DOHH2 (cell line): ENCODE measurements around the gene TUBA8.

Source experiments
- H3F3A ChIP-seq: fragments of 200-600 bp; sonication (generic), shearing (Covaris generic); 2 replicates; pipeline ENCODE4 v1.6.0; 2016; ENCODE audit warnings: antibody characterized with exemption, mild to moderate bottlenecking; ENCODE audit not compliant: control insufficient read depth, insufficient read depth
- H3K27ac ChIP-seq: fragments of 200-600 bp; sonication (generic); 2 replicates; pipeline ENCODE4 v1.5.1; 2014; ENCODE audit warnings: low read depth, mild to moderate bottlenecking, low read length, moderate library complexity
- H3K27me3 ChIP-seq: fragments of 200-600 bp; sonication (generic); 2 replicates; pipeline ENCODE4 v1.6.1; 2014; ENCODE audit warnings: mild to moderate bottlenecking, low read length, mixed read lengths; ENCODE audit not compliant: control insufficient read depth
- H3K36me3 ChIP-seq: fragments of 200-600 bp; sonication (generic); 2 replicates; pipeline ENCODE4 v1.6.1; 2014; ENCODE audit warnings: mild to moderate bottlenecking, low read length, moderate library complexity, mixed read lengths; ENCODE audit not compliant: control insufficient read depth
- H3K4me1 ChIP-seq: fragments of 200-600 bp; sonication (generic); 2 replicates; pipeline ENCODE4 v1.6.1; 2014; ENCODE audit warnings: mild to moderate bottlenecking, low read length, mixed read lengths; ENCODE audit not compliant: control insufficient read depth
- H3K4me2 ChIP-seq: fragments of 200-600 bp; sonication (generic); 2 replicates; pipeline ENCODE4 v1.6.0; 2014; ENCODE audit warnings: mild to moderate bottlenecking, low read length, moderate library complexity
- H3K4me3 ChIP-seq: fragments of 200-600 bp; sonication (generic); 2 replicates; pipeline ENCODE4 v1.5.1; 2014; ENCODE audit warnings: mild to moderate bottlenecking, low read length, mixed read lengths
- H3K79me2 ChIP-seq: fragments of 200-600 bp; sonication (generic); 2 replicates; pipeline ENCODE4 v1.6.1; 2014; ENCODE audit warnings: mild to moderate bottlenecking, low read length, mixed read lengths; ENCODE audit not compliant: control insufficient read depth
- H3K9me2 ChIP-seq: fragments of 200-600 bp; sonication (generic); replicated peaks from 2 replicates; pipeline ENCODE4 v1.6.1; 2014; ENCODE audit warnings: mild to moderate bottlenecking, low read length, mixed read lengths; ENCODE audit not compliant: control insufficient read depth
- H3K9me3 ChIP-seq: fragments of 200-600 bp; sonication (generic); 2 replicates; pipeline ENCODE4 v1.6.1; 2014; ENCODE audit warnings: antibody characterized with exemption, low read length, mixed read lengths; ENCODE audit not compliant: control insufficient read depth, insufficient read depth
- H4K20me1 ChIP-seq: fragments of 200-600 bp; sonication (generic); 2 replicates; pipeline ENCODE4 v1.6.0; 2014; ENCODE audit warnings: low read depth, mild to moderate bottlenecking, antibody characterized with exemption, low read length, moderate library complexity; ENCODE audit not compliant: control insufficient read depth, insufficient read depth
- CTCF ChIP-seq: fragments of 200-600 bp; sonication (generic); IDR thresholded peaks from one replicate; pipeline ENCODE4 v1.5.1; 2014; ENCODE audit warnings: antibody characterized with exemption, mild to moderate bottlenecking, low read depth, low read length; ENCODE audit not compliant: poor library complexity, severe bottlenecking
- EZH2phosphoT487 ChIP-seq: fragments of 200-600 bp; sonication (generic); IDR thresholded peaks from 2 replicates; pipeline ENCODE4 v1.6.1; 2017; ENCODE audit warnings: borderline replicate concordance, mild to moderate bottlenecking, antibody characterized with exemption, low read length, moderate library complexity, mixed read lengths

Gene TUBA8

GRCh38 chr22:18114976-18115652 lies 4.5 kb downstream of the TUBA8 start:
- H3K36me3 ChIP-seq, result no peaks in the 10 kb centered on the region
- H3K4me1 ChIP-seq, result peaks cover 42% of the 10 kb centered on the region
- no peak overlapping the region for H3K4me2 ChIP-seq
- peaks cover 10% of the 10 kb centered on the region for H3F3A ChIP-seq
- no peak overlapping the region for H3K27ac ChIP-seq
- TF ChIP-seq CTCF (no peak), EZH2phosphoT487 (no peak)
- H3K79me2 ChIP-seq, result no peaks in the 10 kb centered on the region
- H3K4me3 ChIP-seq, result no peak overlapping the region
- H3K9me2 ChIP-seq, result no peaks in the 10 kb centered on the region
- no peaks in the 10 kb centered on the region for H3K27me3 ChIP-seq
- H3K9me3 ChIP-seq, result no peaks in the 10 kb centered on the region
- no peaks in the 10 kb centered on the region for H4K20me1 ChIP-seq

- no peaks in the 10 kb centered on the region for H3K9me3 ChIP-seq
- H3K9me2 ChIP-seq, result no peaks in the 10 kb centered on the region
- H3K27me3 ChIP-seq, result no peaks in the 10 kb centered on the region
- H3K4me3 ChIP-seq, result no peak overlapping the region
- TF ChIP-seq CTCF (no peak), EZH2phosphoT487 (no peak)
- no peaks in the 10 kb centered on the region for H3K36me3 ChIP-seq
- H3F3A ChIP-seq, result peaks cover 10% of the 10 kb centered on the region
- H3K4me2 ChIP-seq, result no peak overlapping the region
- H3K4me1 ChIP-seq, result peaks cover 34% of the 10 kb centered on the region
- H3K79me2 ChIP-seq, result no peaks in the 10 kb centered on the region
- H3K27ac ChIP-seq, result no peak overlapping the region
- no peaks in the 10 kb centered on the region for H4K20me1 ChIP-seq
Observed at GRCh38 chr22:18115906-18116371, 5.3 kb downstream of the TUBA8 start.

- Histone ChIP-seq H3F3A (peaks cover 10% of the 10 kb centered on the region), H3K9me3 (no peaks in the 10 kb centered on the region), H3K4me3 (no peak overlapping the region), H3K79me2 (no peaks in the 10 kb centered on the region), H3K27me3 (no peaks in the 10 kb centered on the region), H3K27ac (no peak overlapping the region), H3K9me2 (no peaks in the 10 kb centered on the region), H3K36me3 (no peaks in the 10 kb centered on the region), H3K4me1 (peaks cover 27% of the 10 kb centered on the region), H3K4me2 (no peak overlapping the region), H4K20me1 (no peaks in the 10 kb centered on the region)
- TF ChIP-seq CTCF (no peak), EZH2phosphoT487 (no peak)
Observed at GRCh38 chr22:18116634-18117033, 6.0 kb downstream of the TUBA8 start.
